Measurements from ENCODE around the gene FAM170B.

Gene FAM170B

DNA sequence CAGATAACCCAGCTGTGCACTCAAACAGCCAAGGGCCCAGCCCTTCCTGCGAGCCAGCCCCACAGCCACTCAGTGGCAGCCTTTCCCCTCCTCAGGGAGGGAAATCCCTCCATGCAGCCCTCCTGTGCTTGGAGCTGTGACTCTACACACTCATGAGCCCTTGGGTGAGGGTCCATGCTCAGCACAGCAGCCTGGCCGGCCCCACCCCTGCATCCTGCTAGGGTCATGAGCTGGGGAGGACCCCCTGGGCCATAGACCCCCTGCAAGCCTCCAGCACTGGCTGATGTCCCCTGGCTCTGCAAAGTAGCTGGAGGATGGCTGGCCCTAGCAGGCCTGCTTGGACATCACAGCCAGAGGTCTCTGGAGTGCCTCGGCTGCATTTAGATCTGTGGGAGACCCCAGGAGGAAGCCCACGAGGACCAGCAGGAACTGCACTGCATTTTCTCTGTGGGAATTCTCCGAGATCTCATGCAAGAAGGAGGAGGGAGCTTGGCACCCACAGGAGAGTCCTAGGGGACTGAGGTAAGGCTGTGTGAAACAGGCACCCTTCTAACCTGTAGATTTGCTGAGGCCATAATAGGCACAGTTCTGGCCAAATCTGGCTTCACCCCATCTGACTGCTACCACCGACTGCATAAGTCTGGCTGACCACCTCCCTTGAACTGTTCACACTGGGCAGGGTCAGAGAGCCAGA lies 37.0 kb upstream of the FAM170B start:
- Histone ChIP-seq H3K79me2 (ENCODE audit: insufficient read depth, low read length) (no peaks in the 10 kb centered on the region), H2AFZ (ENCODE audit: low read length) (no peak overlapping the region), H3K9me3 (ENCODE audit: insufficient read depth, low read depth, low read length) (no peaks in the 10 kb centered on the region)

DNA sequence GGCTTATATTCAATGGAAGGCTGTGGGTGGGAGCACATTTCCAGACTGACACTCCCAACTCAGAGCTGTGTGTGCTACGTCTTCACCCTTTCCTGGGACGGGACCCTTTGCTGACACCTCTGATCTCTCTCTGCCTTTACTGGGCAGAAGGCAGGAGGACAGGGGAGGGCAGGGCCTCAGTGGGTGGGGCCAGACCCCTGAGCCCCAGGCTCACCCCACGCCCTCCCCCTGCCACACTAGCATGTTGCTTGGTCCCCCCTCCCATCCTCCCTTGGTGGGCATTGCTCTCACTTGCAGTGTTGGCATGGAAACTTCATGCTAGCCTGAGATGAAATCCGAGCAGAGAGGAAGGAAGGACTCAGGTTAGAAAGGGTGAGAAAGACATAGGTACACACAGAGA lies 36.0 kb upstream of the FAM170B start:
- no peak overlapping the region for H3K9ac ChIP-seq (ENCODE audit: low read depth, low read length, poor library complexity, severe bottlenecking)
- H3K4me1 ChIP-seq (ENCODE audit: insufficient read depth, low read length, poor library complexity, severe bottlenecking): no peaks in the 10 kb centered on the region
- H3K4me3 ChIP-seq (ENCODE audit: low read length, poor library complexity, severe bottlenecking): no peak overlapping the region
- no peaks in the 10 kb centered on the region for H3F3A ChIP-seq (ENCODE audit: low read depth)
- H2AFZ ChIP-seq (ENCODE audit: low read length): no peak overlapping the region
- TF ChIP-seq EZH2phosphoT487 (IDR thresholded peaks at IDR 0.05; ENCODE audit: borderline replicate concordance): no peak
- TF ChIP-seq, protein P1, sequence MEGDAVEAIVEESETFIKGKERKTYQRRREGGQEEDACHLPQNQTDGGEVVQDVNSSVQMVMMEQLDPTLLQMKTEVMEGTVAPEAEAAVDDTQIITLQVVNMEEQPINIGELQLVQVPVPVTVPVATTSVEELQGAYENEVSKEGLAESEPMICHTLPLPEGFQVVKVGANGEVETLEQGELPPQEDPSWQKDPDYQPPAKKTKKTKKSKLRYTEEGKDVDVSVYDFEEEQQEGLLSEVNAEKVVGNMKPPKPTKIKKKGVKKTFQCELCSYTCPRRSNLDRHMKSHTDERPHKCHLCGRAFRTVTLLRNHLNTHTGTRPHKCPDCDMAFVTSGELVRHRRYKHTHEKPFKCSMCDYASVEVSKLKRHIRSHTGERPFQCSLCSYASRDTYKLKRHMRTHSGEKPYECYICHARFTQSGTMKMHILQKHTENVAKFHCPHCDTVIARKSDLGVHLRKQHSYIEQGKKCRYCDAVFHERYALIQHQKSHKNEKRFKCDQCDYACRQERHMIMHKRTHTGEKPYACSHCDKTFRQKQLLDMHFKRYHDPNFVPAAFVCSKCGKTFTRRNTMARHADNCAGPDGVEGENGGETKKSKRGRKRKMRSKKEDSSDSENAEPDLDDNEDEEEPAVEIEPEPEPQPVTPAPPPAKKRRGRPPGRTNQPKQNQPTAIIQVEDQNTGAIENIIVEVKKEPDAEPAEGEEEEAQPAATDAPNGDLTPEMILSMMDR (conservative IDR thresholded peaks at IDR 0.05; ENCODE audit: low read length): no peak
- H4K20me1 ChIP-seq (ENCODE audit: insufficient read depth, low read length, poor library complexity, severe bottlenecking): no peaks in the 10 kb centered on the region
- no peaks in the 10 kb centered on the region for H3K9me3 ChIP-seq (ENCODE audit: insufficient read depth, low read depth, low read length)
- no peak overlapping the region for H3K4me2 ChIP-seq (ENCODE audit: low read depth, low read length, poor library complexity, severe bottlenecking)
- H3K36me3 ChIP-seq (ENCODE audit: insufficient read depth, low read length): no peaks in the 10 kb centered on the region
- H3K27me3 ChIP-seq (ENCODE audit: insufficient read depth, low read length, poor library complexity, severe bottlenecking): no peaks in the 10 kb centered on the region
- no peaks in the 10 kb centered on the region for H3K79me2 ChIP-seq (ENCODE audit: insufficient read depth, low read length)
- no peaks in the 10 kb centered on the region for H3K9me2 ChIP-seq (replicated peaks; ENCODE audit: low read depth, low read length)

More for the DNA sequence above, 37.0 kb upstream of the FAM170B start:
- Histone ChIP-seq H4K20me1 (ENCODE audit: insufficient read depth, low read length, poor library complexity, severe bottlenecking) (no peaks in the 10 kb centered on the region), H3F3A (ENCODE audit: low read depth) (no peaks in the 10 kb centered on the region), H3K4me2 (ENCODE audit: low read depth, low read length, poor library complexity, severe bottlenecking) (no peak overlapping the region), H3K9me2 (replicated peaks; ENCODE audit: low read depth, low read length) (no peaks in the 10 kb centered on the region), H3K36me3 (ENCODE audit: insufficient read depth, low read length) (no peaks in the 10 kb centered on the region), H3K4me3 (ENCODE audit: low read length, poor library complexity, severe bottlenecking) (no peak overlapping the region), H3K4me1 (ENCODE audit: insufficient read depth, low read length, poor library complexity, severe bottlenecking) (no peaks in the 10 kb centered on the region), H3K9ac (ENCODE audit: low read depth, low read length, poor library complexity, severe bottlenecking) (no peak overlapping the region), H3K27me3 (ENCODE audit: insufficient read depth, low read length, poor library complexity, severe bottlenecking) (no peaks in the 10 kb centered on the region)
- TF ChIP-seq, protein P1 (conservative IDR thresholded peaks at IDR 0.05; ENCODE audit: low read length): no peak; the same call in 1 of the 2 replicates
- TF ChIP-seq EZH2phosphoT487 (IDR thresholded peaks at IDR 0.05; ENCODE audit: borderline replicate concordance): no peak

DNA sequence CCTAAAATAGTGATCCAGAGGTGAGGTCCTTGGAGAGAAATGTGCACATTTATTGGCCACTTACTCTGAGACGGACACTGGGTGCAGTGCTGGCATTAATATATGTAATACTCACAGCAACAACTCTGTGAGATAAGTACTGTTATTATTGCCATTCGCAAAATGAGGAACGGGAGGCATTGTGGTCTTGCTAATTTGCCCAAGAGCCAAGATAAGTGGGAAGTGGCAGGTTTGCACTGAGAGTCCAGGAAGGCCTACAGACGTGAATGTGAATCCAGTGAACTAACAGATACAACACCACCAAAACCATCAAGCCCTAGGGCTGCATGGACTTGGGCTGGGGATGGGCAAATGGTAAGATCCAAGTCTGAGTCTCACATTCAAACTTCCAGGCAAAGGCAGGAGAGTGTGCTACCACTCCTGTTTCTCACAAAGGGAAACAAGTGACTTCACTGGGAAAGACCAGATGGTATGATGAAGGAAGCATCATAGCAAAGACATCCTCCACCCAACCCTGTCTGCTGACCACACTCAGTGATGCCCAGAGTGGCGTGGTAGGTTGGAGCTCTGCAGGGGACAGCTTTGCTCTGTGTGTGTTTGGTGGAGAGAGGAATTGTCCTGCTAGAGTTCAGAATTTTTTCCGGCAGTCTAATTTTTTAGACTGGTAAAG lies 35.1 kb upstream of the FAM170B start:
- Histone ChIP-seq H3K4me3 (ENCODE audit: low read length, poor library complexity, severe bottlenecking) (no peak overlapping the region), H3K9ac (ENCODE audit: low read depth, low read length, poor library complexity, severe bottlenecking) (no peak overlapping the region), H2AFZ (ENCODE audit: low read length) (no peak overlapping the region), H4K20me1 (ENCODE audit: insufficient read depth, low read length, poor library complexity, severe bottlenecking) (no peaks in the 10 kb centered on the region), H3K4me2 (ENCODE audit: low read depth, low read length, poor library complexity, severe bottlenecking) (no peak overlapping the region), H3K9me3 (ENCODE audit: insufficient read depth, low read depth, low read length) (no peaks in the 10 kb centered on the region), H3K4me1 (ENCODE audit: insufficient read depth, low read length, poor library complexity, severe bottlenecking) (no peaks in the 10 kb centered on the region), H3F3A (ENCODE audit: low read depth) (no peaks in the 10 kb centered on the region), H3K79me2 (ENCODE audit: insufficient read depth, low read length) (no peaks in the 10 kb centered on the region), H3K36me3 (ENCODE audit: insufficient read depth, low read length) (no peaks in the 10 kb centered on the region), H3K27me3 (ENCODE audit: insufficient read depth, low read length, poor library complexity, severe bottlenecking) (no peaks in the 10 kb centered on the region), H3K9me2 (replicated peaks; ENCODE audit: low read depth, low read length) (no peaks in the 10 kb centered on the region)
- TF ChIP-seq, protein P1 (conservative IDR thresholded peaks at IDR 0.05; ENCODE audit: low read length): no peak
- no peak for TF ChIP-seq EZH2phosphoT487 (IDR thresholded peaks at IDR 0.05; ENCODE audit: borderline replicate concordance)

All from Loucy (cell line).